Heart left ventricle (tissue), 16 donors: ENCODE measurements around the gene TRIP12. TPM values are rescaled to one million over a fixed set of nuclear protein-coding genes. Genes with fewer than 3 reads are reported as not detected.

ENCODE experiments used
- ATAC-seq, 4 donors: fragments of 200-7000 bp; cut with Tn5 transposase; one replicate each; pipeline ENCODE4 v1.9.1; 2020 to 2022; ENCODE audit warnings: moderate library complexity in 4 of 4, mild to moderate bottlenecking in 3 of 4, moderate number of reproducible peaks in 1 of 4
- DNase-seq, 5 donors: peaks; one replicate each; pipeline ENCODE4 v3.0.0-alpha.2; 2020
- H3K27ac ChIP-seq, 12 donors: fragments of 200-600 bp; sonication (generic) in 4 of 12; one replicate each; pipeline versions ENCODE4 v1.5.0 to v1.8.0; 2016 to 2022; ENCODE audit warnings: mild to moderate bottlenecking in 2 of 12
- H3K27me3 ChIP-seq, 9 donors: fragments of 200-600 bp; sonication (generic) in 2 of 9; one replicate each; pipeline versions ENCODE4 v1.5.1 to v1.8.0; 2016 to 2022; ENCODE audit warnings: mild to moderate bottlenecking in 3 of 9
- H3K36me3 ChIP-seq, 9 donors: fragments of 200-600 bp; sonication (generic) in 2 of 9; one replicate each; pipeline versions ENCODE4 v1.5.0 to v1.8.0; 2018 to 2022; ENCODE audit warnings: mild to moderate bottlenecking in 2 of 9
- H3K4me1 ChIP-seq, 12 donors: fragments of 200-600 bp; sonication (generic) in 4 of 12; one replicate each; pipeline versions ENCODE4 v1.5.0 to v1.8.0; 2016 to 2022; ENCODE audit warnings: mild to moderate bottlenecking in 3 of 12
- H3K4me3 ChIP-seq, 12 donors: fragments of 200-600 bp; sonication (generic) in 4 of 12; one replicate each; pipeline versions ENCODE4 v1.5.0 to v1.8.0; 2017 to 2022; ENCODE audit warnings: mild to moderate bottlenecking in 9 of 12, moderate library complexity in 4 of 12
- H3K9me3 ChIP-seq, 12 donors: fragments of 200-600 bp; sonication (generic) in 4 of 12; one replicate each; pipeline versions ENCODE4 v1.5.0 to v1.8.0; 2016 to 2022; ENCODE audit warnings: mild to moderate bottlenecking in 1 of 12
- CTCF ChIP-seq, 12 donors: fragments of 200-600 bp; sonication (generic) in 4 of 12; IDR thresholded peaks; one replicate each; pipeline versions ENCODE4 v1.5.0 to v1.8.0; 2018 to 2022; ENCODE audit warnings: antibody characterized with exemption in 12 of 12, mild to moderate bottlenecking in 5 of 12
- POLR2A ChIP-seq, 2 donors: fragments of 450-650 bp; IDR thresholded peaks; one replicate each; pipeline ENCODE4 v1.6.1; 2017; ENCODE audit warnings: antibody characterized with exemption in 2 of 2, mild to moderate bottlenecking in 2 of 2, moderate library complexity in 2 of 2
- WGBS, 4 donors: extraction: QIAGEN DNeasy Blood & Tissue Kit in 2 of 4; methylation state at CpG; one replicate each; pipeline versions ENCODE4 v1.1.5 to v1.1.7; 2013 to 2018; 5-methylcytosine and 5-hydroxymethylcytosine counted together
- intact Hi-C, 10 donors: fragments of 100-400 bp; cut with DNase I; formaldehyde crosslinking; loops; one replicate each; pipeline versions ENCODE4 v1.11.1 to v1.14.2; 2022
- polyA plus RNA-seq, 2 donors: library from polyadenylated mRNA; stranded (reverse); fragments of 200-250 nt; gene quantifications; one replicate each; pipeline ENCODE4 v1.2.3, GENCODE V29; 2013
- total RNA-seq, 9 donors: library from RNA; depleted of rRNA in 2 of 9; stranded (reverse); fragments of >200 nt in 2 of 9; fragmentation: NEBNext Ultra II Directional in 3 of 9; extraction: Animal tissue kit (Norgen Biotek cat#: 25700) in 3 of 9; gene quantifications; one replicate each; pipeline versions ENCODE4 v1.1.0 to v1.2.4, GENCODE V29; 2016 to 2023
- donor health status: ischemic (EF 13 %, LVEDD 7.1; RV severe dilation, severe dysfunction).
- donor health status: healthy with polysubstance abuse.
- donor health status: DM: no; HTN: yes; CAD: no.
- donor health status: DM: no; HTN: no; CAD: no.
- donor health status: ischemic (EF 25% LVEDD 6.9; RV normal size, moderate dysfunction).
- donor health status: ischemic (EF 25% LVEDD 5.7; RV mildly dilated, moderate dysfunction).
- donor health status: healthy.
- donor health status: DM: yes; HTN: yes; CAD: no.
- donor health status: ischemic (EF 35%, LVEDD 5.7; RV mildly dilated, moderate dysfunction).
- donor health status: nonischemic (EF 11% LVEDD 7.7; RV severe dilation, severe dysfunction).
- donor health status: DM: yes; HTN: yes; CAD: no.
- donor health status: PGD.
- donor health status: ischemic (EF 29% LVEDD 5.4; RV normal size, mild dysfunction).
- donor health status: nonischemic (EF 23%, LVEDD 6.1; RV moderate dilation, normal function).

Gene TRIP12
- total and polyA plus RNA-seq, 11 donors = 16.1 to 245 (median 193) TPM

- no peaks in the 10 kb centered on the region for H3K36me3 ChIP-seq
- no peak overlapping the region for H3K27ac ChIP-seq
- H3K4me3 ChIP-seq = no peak overlapping the region
- TF ChIP-seq POLR2A (IDR thresholded peaks at IDR 0.05) (no peak), CTCF (IDR thresholded peaks at IDR 0.05) (no peak)
- H3K27me3 ChIP-seq = peaks cover 0 to 63% (median 24%) of the 10 kb centered on the region in 9 donors
- ATAC-seq (no peak), DNase-seq (no peak)
- intact Hi-C loops = no loop called here
- WGBS, 4 donors = 51 to 59% (median 54%) methylated on average over 3 of the region's 3 CpGs
- peaks cover 0 to 4% (median 2%) of the 10 kb centered on the region in 12 donors for H3K4me1 ChIP-seq
- H3K9me3 ChIP-seq = no peaks in the 10 kb centered on the region
Observed at GRCh38 chr2:229719926-229720647, 201.7 kb downstream of the TRIP12 start.

GRCh38 chr2:229718057-229718456 is 203.8 kb downstream of the TRIP12 start:
- Histone ChIP-seq H3K9me3 (no peaks in the 10 kb centered on the region), H3K36me3 (no peaks in the 10 kb centered on the region), H3K27ac (no peak overlapping the region), H3K27me3 (peaks cover 14 to 79% (median 38%) of the 10 kb centered on the region in 9 donors), H3K4me3 (no peak overlapping the region), H3K4me1 (peaks cover 0 to 24% (median 10%) of the 10 kb centered on the region in 12 donors)
- TF ChIP-seq POLR2A (IDR thresholded peaks at IDR 0.05) = no peak
- TF ChIP-seq CTCF (IDR thresholded peaks at IDR 0.05) = no peak
- 33 to 51% (median 39%) methylated on average over 2 of the region's 2 CpGs for WGBS, 4 donors
- no peak for DNase-seq
- intact Hi-C loops = no loop called here
- ATAC-seq = no peak

- H3K27ac ChIP-seq = no peak overlapping the region
- intact Hi-C loops = no loop called here
- no peak for TF ChIP-seq POLR2A (IDR thresholded peaks at IDR 0.05)
- TF ChIP-seq CTCF (IDR thresholded peaks at IDR 0.05) = peak in 5 of 12 donors; percentile 11 to 26 (median 16)
- H3K27me3 ChIP-seq = peaks cover 17 to 91% (median 56%) of the 10 kb centered on the region in 9 donors
- H3K4me3 ChIP-seq = no peak overlapping the region
- DNase-seq (no peak), ATAC-seq (no peak)
- WGBS, 4 donors = 9 to 16% (median 11%) methylated on average over 4 of the region's 4 CpGs
- H3K4me1 ChIP-seq = peaks cover 0 to 24% (median 10%) of the 10 kb centered on the region in 12 donors
- H3K9me3 ChIP-seq = peaks cover 0 to 9% (median 0%) of the 10 kb centered on the region in 12 donors
- no peaks in the 10 kb centered on the region for H3K36me3 ChIP-seq
Observed at GRCh38 chr2:229715895-229716507, 205.8 kb downstream of the TRIP12 start.
